ENCODE results near the gene PPP1R37. TPM values are rescaled to one million over a fixed set of nuclear protein-coding genes. Genes with fewer than 3 reads are reported as not detected.

PPP1R37 gene
- total and polyA plus RNA-seq, 2 donors (not counting 3 experiments of a cell fraction or from before 2014, with no cell fraction given) = 16.2 to 27.1 TPM

- H3K9me1 ChIP-seq (replicated peaks; ENCODE audit: control insufficient read depth, extremely low read depth, insufficient read depth, low read length) = no peaks in the 10 kb centered on the region
- DNase-seq (ENCODE audit: low read depth, low spot score) (peak; percentile 72), FAIRE-seq (peak; percentile 98)
- H4K20me1 ChIP-seq (replicated peaks; ENCODE audit: control insufficient read depth, extremely low read depth, insufficient read depth, low read length) = no peaks in the 10 kb centered on the region
- H3K4me3 ChIP-seq (replicated peaks in 1 of 3; ENCODE audit: insufficient read depth in 1 of 3, low read depth in 1 of 3, low read length in 3 of 3) = peak overlapping the region in 1 of 3 experiments; percentile 11
- TF ChIP-seq GATA2 (IDR thresholded peaks at IDR 0.05; ENCODE audit: insufficient read depth, insufficient read length, low read depth, low read length) (peak; percentile 88), EZH2 (IDR thresholded peaks at IDR 0.05; ENCODE audit: borderline replicate concordance, low read depth, low read length, severe bottlenecking) (no peak), POLR2AphosphoS5 (IDR thresholded peaks at IDR 0.05; ENCODE audit: insufficient read depth, low read depth, low read length) (peak; percentile 82), FOS (IDR thresholded peaks at IDR 0.05; ENCODE audit: borderline replicate concordance, insufficient read depth, low read length) (peak; percentile 15)
- TF ChIP-seq, protein P1, sequence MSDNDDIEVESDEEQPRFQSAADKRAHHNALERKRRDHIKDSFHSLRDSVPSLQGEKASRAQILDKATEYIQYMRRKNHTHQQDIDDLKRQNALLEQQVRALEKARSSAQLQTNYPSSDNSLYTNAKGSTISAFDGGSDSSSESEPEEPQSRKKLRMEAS (IDR thresholded peaks at IDR 0.05; ENCODE audit: insufficient read depth, insufficient read length) = no peak
- peaks cover 21% of the 10 kb centered on the region for H3K4me1 ChIP-seq (ENCODE audit: control insufficient read depth, extremely low read depth, insufficient read depth, low read length)
- peak overlapping the region; percentile 22 for H2AFZ ChIP-seq (ENCODE audit: low read depth, low read length)
- no peaks in the 10 kb centered on the region for H3K36me3 ChIP-seq (ENCODE audit: control insufficient read depth in 2 of 2, extremely low read depth in 1 of 2, insufficient read depth in 2 of 2, low read length in 2 of 2)
- peak overlapping the region; percentile 87 for H3K4me2 ChIP-seq (ENCODE audit: insufficient read depth, low read length)
- ChIA-PET CTCF (interaction anchor here (0.8 to 2.1 kb wide), 3 partner anchors 9 to 110 kb away, joined by 3 to 7 read pairs (median 6); no protein-coding TSS in a partner anchor), POLR2A (no interaction called here)
- H3K9ac ChIP-seq (replicated peaks; ENCODE audit: extremely low read depth, insufficient read depth, low read length) = peak overlapping the region; percentile 41
- BruUV-seq (replicated peaks) = no TSS peak
- no peaks in the 10 kb centered on the region for H3K9me3 ChIP-seq (replicated peaks; ENCODE audit: control insufficient read depth, insufficient read depth, low read length)
- peak overlapping the region; percentile 84 for H3K27ac ChIP-seq (ENCODE audit: insufficient read depth, low read depth, low read length)
- dilution Hi-C loops (cut with MboI; ENCODE audit: extremely low pct_ligation_motif_present, low sequenced_read_pairs) = no loop called here
- no peaks in the 10 kb centered on the region for H3K27me3 ChIP-seq (ENCODE audit: control insufficient read depth in 2 of 2, insufficient read depth in 2 of 2, low read length in 2 of 2)
- no peaks in the 10 kb centered on the region for H3K79me2 ChIP-seq (ENCODE audit: control insufficient read depth, insufficient read depth, low read length)
- intact Hi-C loops (cut with micrococcal nuclease) = loop anchor here (1.0 kb wide), 1 partner anchor 9 kb away; no protein-coding TSS in a partner anchor
These were observed 78.2 kb downstream of the PPP1R37 start for GRCh38 chr19:45171211-45171623.

DNA sequence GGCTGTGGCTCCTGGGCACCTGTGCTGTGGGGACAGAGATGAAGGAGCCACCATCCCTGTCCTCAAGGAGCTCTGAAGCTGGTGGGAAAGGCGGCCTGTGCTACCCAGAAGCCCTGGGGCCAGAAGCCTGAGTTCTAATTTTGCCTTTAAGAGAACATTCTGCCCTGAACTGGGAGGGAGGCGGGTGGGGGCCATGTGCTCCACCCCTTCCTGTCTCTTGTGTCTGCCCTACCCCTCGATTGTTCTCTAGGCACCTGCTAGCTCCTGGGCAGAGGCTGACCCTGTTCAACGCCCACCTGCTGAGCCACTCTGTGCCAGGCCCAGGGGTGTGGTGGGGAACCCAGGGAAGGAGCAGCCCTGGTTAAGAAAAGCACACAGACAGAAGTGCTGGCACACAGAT, 79.2 kb downstream of the PPP1R37 start:
- Histone ChIP-seq H3K9me3 (replicated peaks; ENCODE audit: control insufficient read depth, insufficient read depth, low read length) (no peaks in the 10 kb centered on the region), H3K4me1 (ENCODE audit: control insufficient read depth, extremely low read depth, insufficient read depth, low read length) (peaks cover 21% of the 10 kb centered on the region), H4K20me1 (replicated peaks; ENCODE audit: control insufficient read depth, extremely low read depth, insufficient read depth, low read length) (no peaks in the 10 kb centered on the region), H3K36me3 (ENCODE audit: control insufficient read depth in 2 of 2, extremely low read depth in 1 of 2, insufficient read depth in 2 of 2, low read length in 2 of 2) (no peaks in the 10 kb centered on the region), H2AFZ (ENCODE audit: low read depth, low read length) (no peak overlapping the region), H3K79me2 (ENCODE audit: control insufficient read depth, insufficient read depth, low read length) (no peaks in the 10 kb centered on the region), H3K4me3 (replicated peaks in 1 of 3; ENCODE audit: insufficient read depth in 1 of 3, low read depth in 1 of 3, low read length in 3 of 3) (no peak overlapping the region), H3K4me2 (ENCODE audit: insufficient read depth, low read length) (no peak overlapping the region), H3K27ac (ENCODE audit: insufficient read depth, low read depth, low read length) (peak overlapping the region; percentile 21), H3K9me1 (replicated peaks; ENCODE audit: control insufficient read depth, extremely low read depth, insufficient read depth, low read length) (no peaks in the 10 kb centered on the region), H3K9ac (replicated peaks; ENCODE audit: extremely low read depth, insufficient read depth, low read length) (no peak overlapping the region), H3K27me3 (ENCODE audit: control insufficient read depth in 2 of 2, insufficient read depth in 2 of 2, low read length in 2 of 2) (no peaks in the 10 kb centered on the region)
- dilution Hi-C loops (cut with MboI; ENCODE audit: extremely low pct_ligation_motif_present, low sequenced_read_pairs) = no loop called here
- TF ChIP-seq GATA2 (IDR thresholded peaks at IDR 0.05; ENCODE audit: insufficient read depth, insufficient read length, low read depth, low read length) (no peak), EZH2 (IDR thresholded peaks at IDR 0.05; ENCODE audit: borderline replicate concordance, low read depth, low read length, severe bottlenecking) (no peak), FOS (IDR thresholded peaks at IDR 0.05; ENCODE audit: borderline replicate concordance, insufficient read depth, low read length) (no peak), MYC (IDR thresholded peaks at IDR 0.05; ENCODE audit: low read depth, low read length) (no peak), POLR2A (IDR thresholded peaks at IDR 0.05; ENCODE audit: low read depth, low read length) (no peak), JUN (IDR thresholded peaks at IDR 0.05; ENCODE audit: borderline replicate concordance, insufficient read depth, insufficient read length, low read depth) (no peak), POLR2AphosphoS5 (IDR thresholded peaks at IDR 0.05; ENCODE audit: insufficient read depth, low read depth, low read length) (no peak)
- TF ChIP-seq, protein P2, sequence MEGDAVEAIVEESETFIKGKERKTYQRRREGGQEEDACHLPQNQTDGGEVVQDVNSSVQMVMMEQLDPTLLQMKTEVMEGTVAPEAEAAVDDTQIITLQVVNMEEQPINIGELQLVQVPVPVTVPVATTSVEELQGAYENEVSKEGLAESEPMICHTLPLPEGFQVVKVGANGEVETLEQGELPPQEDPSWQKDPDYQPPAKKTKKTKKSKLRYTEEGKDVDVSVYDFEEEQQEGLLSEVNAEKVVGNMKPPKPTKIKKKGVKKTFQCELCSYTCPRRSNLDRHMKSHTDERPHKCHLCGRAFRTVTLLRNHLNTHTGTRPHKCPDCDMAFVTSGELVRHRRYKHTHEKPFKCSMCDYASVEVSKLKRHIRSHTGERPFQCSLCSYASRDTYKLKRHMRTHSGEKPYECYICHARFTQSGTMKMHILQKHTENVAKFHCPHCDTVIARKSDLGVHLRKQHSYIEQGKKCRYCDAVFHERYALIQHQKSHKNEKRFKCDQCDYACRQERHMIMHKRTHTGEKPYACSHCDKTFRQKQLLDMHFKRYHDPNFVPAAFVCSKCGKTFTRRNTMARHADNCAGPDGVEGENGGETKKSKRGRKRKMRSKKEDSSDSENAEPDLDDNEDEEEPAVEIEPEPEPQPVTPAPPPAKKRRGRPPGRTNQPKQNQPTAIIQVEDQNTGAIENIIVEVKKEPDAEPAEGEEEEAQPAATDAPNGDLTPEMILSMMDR (IDR thresholded peaks at IDR 0.05; ENCODE audit: extremely low read depth in 1 of 2, insufficient read depth in 1 of 2, low read depth in 1 of 2, low read length in 2 of 2) = no peak
- TF ChIP-seq, protein P1 (IDR thresholded peaks at IDR 0.05; ENCODE audit: insufficient read depth, insufficient read length) = no peak
- ChIA-PET POLR2A (no interaction called here), CTCF (interaction anchor here (2.0 to 2.1 kb wide), 2 partner anchors 10 to 47 kb away, joined by 6 to 7 read pairs; no protein-coding TSS in a partner anchor)
- DNase-seq (ENCODE audit: low read depth, low spot score) (no peak), FAIRE-seq (peak; percentile 64)
- intact Hi-C loops (cut with micrococcal nuclease) = no loop called here
- BruUV-seq (replicated peaks) = no TSS peak

Data from endothelial cell of umbilical vein (primary cell).